Activated CD4-positive, alpha-beta memory T cell treated with anti-CD3 and anti-CD28 coated beads for 36 hours (primary cell): ENCODE data around the gene SMIM10L2A. TPM values are rescaled to one million over a fixed set of nuclear protein-coding genes. Genes with fewer than 3 reads are reported as not detected.

Source experiments
- CTCF ChIA-PET: fragments of 350-600 bp; sonication (Branson Sonifier 250); formaldehyde crosslinking; loops from one replicate; lab custom pipeline; 2021; ENCODE audit warnings: antibody characterized with exemption, inconsistent platforms; lab: Charles Lee
- POLR2A ChIA-PET: fragments of 350-600 bp; sonication (Branson Sonifier 250); formaldehyde crosslinking; loops from one replicate; lab custom pipeline; 2021; ENCODE audit warnings: antibody characterized with exemption; lab: Charles Lee
- DNase-seq: peaks from one replicate; pipeline ENCODE4 v3.0.0-alpha.2; 2020
- H3K27ac Mint-ChIP-seq: one replicate; pipeline ENCODE4 v1.8.0; 2021; ENCODE audit warnings: mixed read lengths
- H3K27me3 Mint-ChIP-seq: one replicate; pipeline ENCODE4 v1.8.0; 2021; ENCODE audit warnings: mixed read lengths
- H3K36me3 Mint-ChIP-seq: one replicate; pipeline ENCODE4 v1.8.0; 2021; ENCODE audit warnings: mixed read lengths
- H3K4me1 Mint-ChIP-seq: one replicate; pipeline ENCODE4 v1.8.0; 2021; ENCODE audit warnings: low read depth, mixed read lengths
- H3K4me3 Mint-ChIP-seq: one replicate; pipeline ENCODE4 v1.8.0; 2021; ENCODE audit warnings: mild to moderate bottlenecking, mixed read lengths
- H3K9me3 Mint-ChIP-seq: one replicate; pipeline ENCODE4 v1.8.0; 2021; ENCODE audit warnings: mixed read lengths
- intact Hi-C: fragments of 100-400 bp; cut with micrococcal nuclease; formaldehyde crosslinking; loops from one replicate; pipeline ENCODE4 v1.15.1; 2023
- total RNA-seq, 2 experiments: library from RNA; stranded (reverse); gene quantifications; one replicate each; pipeline ENCODE4 v1.2.3, GENCODE V29; 2021

SMIM10L2A gene
- total RNA-seq, 2 experiments from 2014 or later, result 0.24 to 0.31 TPM

DNA sequence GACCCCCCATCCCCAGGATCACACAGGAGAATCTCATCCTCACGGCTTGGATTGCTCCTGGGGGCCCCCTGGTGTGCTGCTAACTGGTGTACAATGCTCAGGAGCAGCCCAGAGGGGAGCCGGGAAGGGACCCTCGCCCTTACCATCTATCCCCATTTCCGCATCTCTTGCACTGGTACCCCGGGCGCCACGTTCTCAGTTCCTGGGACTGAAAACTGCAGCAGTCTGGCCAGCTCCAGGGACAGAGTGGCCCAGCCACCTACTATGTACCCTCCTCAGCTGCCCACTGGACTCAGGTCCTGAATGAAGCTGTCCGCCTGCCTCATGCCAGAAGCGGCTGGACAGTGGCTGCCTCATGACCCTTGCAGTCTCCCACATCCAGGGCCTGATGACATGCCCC is 2.7 kb downstream of the SMIM10L2A start:
- H3K4me3 Mint-ChIP-seq, result no peak overlapping the region
- H3K9me3 Mint-ChIP-seq, result no peaks in the 10 kb centered on the region
- peaks cover 1% of the 10 kb centered on the region for H3K27me3 Mint-ChIP-seq
- no peak for DNase-seq
- CTCF ChIA-PET, result no interaction called here
- POLR2A ChIA-PET, result no interaction called here
- intact Hi-C loops, result loop anchor here (5.0 kb wide), 1 partner anchor 42 kb away; no protein-coding TSS in a partner anchor
- H3K27ac Mint-ChIP-seq, result no peak overlapping the region
- H3K4me1 Mint-ChIP-seq, result peaks cover 4% of the 10 kb centered on the region
- no peaks in the 10 kb centered on the region for H3K36me3 Mint-ChIP-seq

- H3K27ac Mint-ChIP-seq, result no peak overlapping the region
- H3K27me3 Mint-ChIP-seq, result peaks cover 1% of the 10 kb centered on the region
- CTCF ChIA-PET, result no interaction called here
Observed at GRCh38 chrX:135425026-135425965, 3.6 kb downstream of the SMIM10L2A start.

GRCh38 chrX:135429429-135429828 is 7.7 kb downstream of the SMIM10L2A start:
- no peak for DNase-seq

More at GRCh38 chrX:135425026-135425965, 3.6 kb downstream of the SMIM10L2A start:
- POLR2A ChIA-PET, result no interaction called here
- intact Hi-C loops, result no loop called here
- Mint-ChIP-seq H3K9me3 (no peaks in the 10 kb centered on the region), H3K4me1 (peaks cover 4% of the 10 kb centered on the region), H3K36me3 (peaks cover 1% of the 10 kb centered on the region), H3K4me3 (no peak overlapping the region)
- no peak for DNase-seq

GRCh38 chrX:135431886-135432285 is 10.1 kb downstream of the SMIM10L2A start:
- H3K9me3 Mint-ChIP-seq, result peaks cover 12% of the 10 kb centered on the region
- H3K36me3 Mint-ChIP-seq, result peaks cover 1% of the 10 kb centered on the region
- intact Hi-C loops, result no loop called here
- peaks cover 10% of the 10 kb centered on the region for H3K4me1 Mint-ChIP-seq
- DNase-seq, result no peak
- no peak overlapping the region for H3K27ac Mint-ChIP-seq
- CTCF ChIA-PET, result no interaction called here
- no peak overlapping the region for H3K4me3 Mint-ChIP-seq
- POLR2A ChIA-PET, result no interaction called here
- peaks cover 1% of the 10 kb centered on the region for H3K27me3 Mint-ChIP-seq

More at GRCh38 chrX:135429429-135429828, 7.7 kb downstream of the SMIM10L2A start:
- ChIA-PET POLR2A (interaction anchor here (0.6 kb wide), 1 partner anchor 92 kb away, joined by 3 read pairs; no protein-coding TSS in a partner anchor), CTCF (no interaction called here)
- Mint-ChIP-seq H3K27me3 (peaks cover 1% of the 10 kb centered on the region), H3K4me1 (peaks cover 10% of the 10 kb centered on the region), H3K27ac (no peak overlapping the region), H3K36me3 (peaks cover 1% of the 10 kb centered on the region), H3K9me3 (peaks cover 12% of the 10 kb centered on the region), H3K4me3 (no peak overlapping the region)
- intact Hi-C loops, result no loop called here

- Mint-ChIP-seq H3K4me3 (no peak overlapping the region), H3K27me3 (peaks cover 1% of the 10 kb centered on the region), H3K27ac (no peak overlapping the region), H3K9me3 (peaks cover 12% of the 10 kb centered on the region), H3K36me3 (peaks cover 1% of the 10 kb centered on the region), H3K4me1 (peaks cover 10% of the 10 kb centered on the region)
- no peak for DNase-seq
- intact Hi-C loops, result no loop called here
- CTCF ChIA-PET, result no interaction called here
- POLR2A ChIA-PET, result no interaction called here
Observed at GRCh38 chrX:135432453-135432852, 10.7 kb downstream of the SMIM10L2A start.

- DNase-seq, result no peak
- Mint-ChIP-seq H3K36me3 (peaks cover 1% of the 10 kb centered on the region), H3K27me3 (peaks cover 1% of the 10 kb centered on the region), H3K4me1 (peaks cover 10% of the 10 kb centered on the region), H3K9me3 (peaks cover 12% of the 10 kb centered on the region), H3K27ac (no peak overlapping the region), H3K4me3 (no peak overlapping the region)
- CTCF ChIA-PET, result no interaction called here
- POLR2A ChIA-PET, result no interaction called here
- intact Hi-C loops, result no loop called here
Observed at GRCh38 chrX:135432881-135433521, 11.3 kb downstream of the SMIM10L2A start.

- H3K4me1 Mint-ChIP-seq, result peaks cover 10% of the 10 kb centered on the region
- H3K4me3 Mint-ChIP-seq, result no peak overlapping the region
- H3K27ac Mint-ChIP-seq, result no peak overlapping the region
- intact Hi-C loops, result no loop called here
- no peak for DNase-seq
- H3K36me3 Mint-ChIP-seq, result peaks cover 1% of the 10 kb centered on the region
- POLR2A ChIA-PET, result no interaction called here
- H3K27me3 Mint-ChIP-seq, result peaks cover 1% of the 10 kb centered on the region
- peaks cover 12% of the 10 kb centered on the region for H3K9me3 Mint-ChIP-seq
- CTCF ChIA-PET, result no interaction called here
Observed at GRCh38 chrX:135433531-135434257, 11.9 kb downstream of the SMIM10L2A start.

DNA sequence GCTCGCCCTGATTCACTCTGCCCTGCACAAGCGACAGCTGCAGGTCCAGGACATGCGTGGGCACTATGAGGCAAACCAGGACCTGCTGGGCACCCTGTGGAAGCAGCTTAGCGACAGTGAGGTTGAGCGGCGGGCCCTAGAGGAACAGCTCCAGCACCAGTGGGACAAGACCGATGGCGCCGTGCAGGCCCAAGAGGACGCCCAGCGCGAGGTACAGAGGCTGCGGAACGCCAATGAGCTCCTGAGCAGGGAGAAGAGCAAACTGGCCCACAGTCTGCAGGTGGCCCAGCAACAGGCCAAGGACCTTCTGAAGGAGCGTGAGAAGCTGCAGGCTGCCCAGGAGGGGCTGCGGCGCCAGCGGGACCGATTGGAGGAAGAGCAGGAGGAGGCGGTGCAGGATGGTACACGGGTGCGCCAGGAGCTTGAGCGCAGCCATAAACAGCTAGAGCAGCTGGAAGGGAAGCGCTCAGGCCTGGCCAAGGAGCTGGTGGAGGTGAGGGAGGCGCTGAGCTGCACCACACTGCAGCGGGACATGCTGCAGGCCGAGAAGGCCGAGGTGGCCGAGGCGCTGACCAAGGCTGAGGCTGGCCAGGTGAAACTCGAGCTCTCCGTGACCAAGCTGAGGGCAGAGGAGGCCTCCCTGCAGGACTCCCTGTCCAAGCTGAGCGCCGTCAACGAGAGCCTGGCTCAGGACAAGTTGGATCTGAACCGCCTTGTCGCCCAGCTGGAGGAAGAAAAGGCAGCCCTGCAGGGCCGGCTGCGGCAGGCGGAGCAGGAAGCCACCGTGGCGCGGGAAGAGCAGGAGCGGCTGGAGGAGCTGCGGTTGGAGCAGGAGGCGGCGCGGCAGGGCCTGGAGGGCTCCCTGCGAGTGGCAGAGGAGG is 12.8 kb downstream of the SMIM10L2A start:
- H3K36me3 Mint-ChIP-seq, result peaks cover 1% of the 10 kb centered on the region
- peaks cover 12% of the 10 kb centered on the region for H3K9me3 Mint-ChIP-seq
- no peak overlapping the region for H3K27ac Mint-ChIP-seq
- DNase-seq, result no peak
- POLR2A ChIA-PET, result no interaction called here
- H3K4me3 Mint-ChIP-seq, result no peak overlapping the region
- peaks cover 10% of the 10 kb centered on the region for H3K4me1 Mint-ChIP-seq
- CTCF ChIA-PET, result no interaction called here
- intact Hi-C loops, result no loop called here
- no peaks in the 10 kb centered on the region for H3K27me3 Mint-ChIP-seq

DNA sequence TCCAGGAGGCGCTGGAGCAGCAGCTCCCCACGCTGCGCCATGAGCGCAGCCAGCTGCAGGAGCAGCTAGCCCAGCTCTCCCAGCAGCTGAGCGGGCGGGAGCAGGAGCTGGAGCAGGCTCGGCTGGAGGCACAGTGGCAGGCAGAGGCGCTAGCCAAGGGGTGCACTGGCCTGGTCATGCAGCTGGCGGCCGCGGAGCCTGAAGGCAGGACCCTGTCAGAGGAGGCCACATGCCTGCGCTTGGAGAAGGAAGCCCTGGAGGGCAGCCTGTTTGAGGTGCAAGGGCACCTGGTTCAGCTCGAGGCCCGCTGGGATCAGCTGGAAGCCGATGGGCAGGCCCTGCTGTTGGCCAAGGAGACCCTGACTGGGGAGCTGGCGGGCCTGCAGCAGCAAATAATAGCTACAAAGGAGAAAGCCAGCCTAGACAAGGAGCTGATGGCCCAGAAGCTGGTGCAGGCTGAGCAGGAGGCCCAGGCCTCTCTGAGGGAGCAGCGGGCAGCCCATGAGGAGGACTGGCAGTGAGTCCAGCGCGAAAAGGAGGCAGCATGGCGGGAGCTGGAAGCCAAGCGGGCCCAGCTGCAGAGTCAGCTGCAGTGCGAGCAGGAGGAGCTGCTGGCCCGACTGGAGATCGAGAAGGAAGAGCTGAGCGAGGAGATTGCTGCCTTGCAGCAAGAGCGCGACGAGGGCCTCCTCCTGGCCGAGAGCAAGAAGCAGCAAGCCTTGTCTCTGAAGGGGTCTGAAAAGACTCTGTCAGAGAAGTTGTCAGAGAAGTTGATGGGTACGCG is 13.6 kb downstream of the SMIM10L2A start:
- Mint-ChIP-seq H3K27ac (no peak overlapping the region), H3K36me3 (no peaks in the 10 kb centered on the region), H3K4me3 (no peak overlapping the region), H3K9me3 (peaks cover 12% of the 10 kb centered on the region), H3K27me3 (no peaks in the 10 kb centered on the region), H3K4me1 (peaks cover 10% of the 10 kb centered on the region)
- no peak for DNase-seq
- POLR2A ChIA-PET, result no interaction called here
- CTCF ChIA-PET, result no interaction called here
- intact Hi-C loops, result no loop called here

DNA sequence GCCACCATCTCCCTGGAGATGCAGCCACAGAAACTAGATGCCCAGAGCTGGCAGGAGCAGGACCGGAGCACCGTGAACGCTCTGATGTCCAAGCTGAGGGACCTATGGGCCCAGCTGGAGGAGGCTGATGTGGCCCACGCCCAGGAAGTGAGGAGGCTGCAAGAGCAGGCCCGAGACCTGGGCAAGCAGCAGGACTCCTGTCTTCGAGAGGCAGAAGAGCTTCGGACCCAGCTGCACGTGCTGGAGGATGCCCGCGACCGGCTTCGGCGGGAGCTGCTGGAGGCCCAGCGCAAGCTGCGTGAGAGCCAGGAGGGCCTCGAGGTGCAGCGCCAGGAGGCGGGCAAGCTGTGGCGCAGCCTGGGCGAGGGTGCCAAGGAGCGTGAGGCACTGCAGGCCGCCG is 14.2 kb downstream of the SMIM10L2A start:
- DNase-seq, result no peak
- no peaks in the 10 kb centered on the region for H3K27me3 Mint-ChIP-seq
- CTCF ChIA-PET, result no interaction called here
- peaks cover 10% of the 10 kb centered on the region for H3K9me3 Mint-ChIP-seq
- peaks cover 10% of the 10 kb centered on the region for H3K4me1 Mint-ChIP-seq
- no peaks in the 10 kb centered on the region for H3K36me3 Mint-ChIP-seq
- H3K4me3 Mint-ChIP-seq, result no peak overlapping the region
- POLR2A ChIA-PET, result no interaction called here
- no peak overlapping the region for H3K27ac Mint-ChIP-seq
- intact Hi-C loops, result no loop called here

GRCh38 chrX:135436456-135436855 is 14.7 kb downstream of the SMIM10L2A start:
- H3K9me3 Mint-ChIP-seq, result peaks cover 5% of the 10 kb centered on the region
- peaks cover 8% of the 10 kb centered on the region for H3K4me1 Mint-ChIP-seq
- ChIA-PET POLR2A (no interaction called here), CTCF (no interaction called here)
- DNase-seq, result no peak
- no peaks in the 10 kb centered on the region for H3K36me3 Mint-ChIP-seq
- H3K4me3 Mint-ChIP-seq, result no peak overlapping the region
- no peaks in the 10 kb centered on the region for H3K27me3 Mint-ChIP-seq
- intact Hi-C loops, result no loop called here
- H3K27ac Mint-ChIP-seq, result no peak overlapping the region
